ENCODE data around the gene PTPN23. TPM values are rescaled to one million over a fixed set of nuclear protein-coding genes. Genes with fewer than 3 reads are reported as not detected.

Gene PTPN23
- total and polyA plus RNA-seq, 2 of the 8 experiments (the other 6 are each of a cell fraction or from before 2014, with no cell fraction given): 2.9 to 46.7 TPM

GRCh38 chr3:47356201-47356600 is 24.6 kb upstream of the PTPN23 start (continued):
- no peak for TF ChIP-seq CHD7 (IDR thresholded peaks at IDR 0.05; ENCODE audit: insufficient replicate concordance, low read length)
- TF ChIP-seq KDM5A (IDR thresholded peaks at IDR 0.05; ENCODE audit: low read length): no peak
- no peak for TF ChIP-seq EP300 (IDR thresholded peaks at IDR 0.05; ENCODE audit: borderline replicate concordance in 1 of 2, low read depth in 2 of 2, low read length in 2 of 2)
- TF ChIP-seq EZH2 (IDR thresholded peaks at IDR 0.05; ENCODE audit: low read depth, low read length, severe bottlenecking): no peak
- TF ChIP-seq EGR1 (IDR thresholded peaks at IDR 0.05; ENCODE audit: borderline replicate concordance, low read depth, low read length): no peak
- no peak for TF ChIP-seq CBX5 (IDR thresholded peaks at IDR 0.05; ENCODE audit: low read depth, low read length)
- no peak for TF ChIP-seq SIX5 (IDR thresholded peaks at IDR 0.05; ENCODE audit: low read depth, low read length)
- TF ChIP-seq KDM1A (IDR thresholded peaks at IDR 0.05; ENCODE audit: borderline replicate concordance, low read length): no peak
- TF ChIP-seq FOSL1 (IDR thresholded peaks at IDR 0.05; ENCODE audit: insufficient read depth, low read depth, low read length): no peak
- no peak for TF ChIP-seq SIN3A (conservative IDR thresholded peaks at IDR 0.05 in 1 of 2, IDR thresholded peaks at IDR 0.05 in 1 of 2; ENCODE audit: low read depth in 1 of 2, low read length in 2 of 2)
- TF ChIP-seq RBBP5 (IDR thresholded peaks at IDR 0.05; ENCODE audit: borderline replicate concordance, low read depth, low read length): no peak
- TF ChIP-seq TAF1 (IDR thresholded peaks at IDR 0.05; ENCODE audit: low read depth, low read length): no peak
